SU-DHL-6 (cell line): ENCODE results near the gene LHFPL6.

Source experiments
- H2AFZ ChIP-seq: fragments of 200-600 bp; sonication (generic); 2 replicates; pipeline ENCODE4 v1.6.1; 2014; ENCODE audit warnings: low read depth, mild to moderate bottlenecking, moderate library complexity, mixed read lengths, antibody characterized with exemption, low read length; ENCODE audit not compliant: severe bottlenecking
- H3F3A ChIP-seq: fragments of 200-600 bp; shearing (Covaris generic); 2 replicates; pipeline ENCODE4 v1.6.0; 2016; ENCODE audit warnings: antibody characterized with exemption, mild to moderate bottlenecking; ENCODE audit not compliant: insufficient read depth
- H3K27ac ChIP-seq: fragments of 200-600 bp; sonication (generic); 2 replicates; pipeline ENCODE4 v1.5.1; 2016; ENCODE audit warnings: low read depth, mild to moderate bottlenecking, low read length, moderate library complexity, mixed read lengths
- H3K27me3 ChIP-seq: fragments of 200-600 bp; sonication (generic), shearing (Covaris generic); 2 replicates; pipeline ENCODE4 v1.6.0; 2014; ENCODE audit warnings: mild to moderate bottlenecking, low read length
- H3K36me3 ChIP-seq: fragments of 200-600 bp; sonication (generic); 2 replicates; pipeline ENCODE4 v1.6.1; 2014; ENCODE audit warnings: mild to moderate bottlenecking, low read length, mixed read lengths
- H3K4me2 ChIP-seq: fragments of 300-600, 200-600 bp; shearing (Covaris generic), sonication (generic); 2 replicates; pipeline ENCODE4 v1.6.0; 2014; ENCODE audit warnings: low read length, low read depth, mild to moderate bottlenecking; ENCODE audit not compliant: poor library complexity, severe bottlenecking
- H3K4me3 ChIP-seq: fragments of 200-600 bp; sonication (generic); 2 replicates; pipeline ENCODE4 v1.5.1; 2014; ENCODE audit warnings: antibody characterized with exemption, low read length, mild to moderate bottlenecking, mixed read lengths; ENCODE audit not compliant: insufficient read depth, poor library complexity, severe bottlenecking
- H3K79me2 ChIP-seq: fragments of 200-600 bp; sonication (generic); 2 replicates; pipeline ENCODE4 v1.6.1; 2014; ENCODE audit warnings: mild to moderate bottlenecking, low read length, moderate library complexity; ENCODE audit not compliant: insufficient read depth
- H3K9ac ChIP-seq: fragments of 200-600 bp; sonication (generic); 2 replicates; pipeline ENCODE4 v1.7.0; 2014; ENCODE audit warnings: mild to moderate bottlenecking, low read length
- H3K9me2 ChIP-seq: fragments of 200-600 bp; sonication (generic); replicated peaks from 2 replicates; pipeline ENCODE4 v1.6.1; 2014; ENCODE audit warnings: low read length; ENCODE audit not compliant: insufficient read depth
- H3K9me3 ChIP-seq: fragments of 200-600 bp; sonication (generic); 2 replicates; pipeline ENCODE4 v1.6.1; 2014; ENCODE audit warnings: low read length, mixed read lengths; ENCODE audit not compliant: insufficient read depth
- H4K20me1 ChIP-seq: fragments of 200-600 bp; sonication (generic); 2 replicates; pipeline ENCODE4 v1.6.1; 2014; ENCODE audit warnings: low read depth, mild to moderate bottlenecking, antibody characterized with exemption, low read length, moderate library complexity, mixed read lengths
- CTCF ChIP-seq: fragments of 200-600 bp; sonication (generic); IDR thresholded peaks from one replicate; pipeline ENCODE4 v1.5.1; 2017; ENCODE audit warnings: antibody characterized with exemption, mild to moderate bottlenecking, low read length, moderate library complexity; ENCODE audit not compliant: insufficient read depth, poor library complexity, severe bottlenecking
- EZH2phosphoT487 ChIP-seq: fragments of 200-600 bp; sonication (generic), shearing (Covaris generic); conservative IDR thresholded peaks from 2 replicates; pipeline ENCODE4 v1.6.1; 2018; ENCODE audit warnings: mild to moderate bottlenecking, antibody characterized with exemption, low read length, moderate library complexity, mixed read lengths

Gene LHFPL6

GRCh38 chr13:39419068-39419467 lies 183.9 kb downstream of the LHFPL6 start:
- TF ChIP-seq EZH2phosphoT487 = no peak
- no peak for TF ChIP-seq CTCF
- Histone ChIP-seq H3K27me3 (no peaks in the 10 kb centered on the region), H3K27ac (no peak overlapping the region), H3K9ac (no peak overlapping the region), H3F3A (no peaks in the 10 kb centered on the region), H3K79me2 (no peaks in the 10 kb centered on the region), H4K20me1 (no peaks in the 10 kb centered on the region), H3K4me3 (no peak overlapping the region), H3K36me3 (no peaks in the 10 kb centered on the region), H3K9me2 (no peaks in the 10 kb centered on the region), H3K4me2 (no peak overlapping the region), H2AFZ (no peak overlapping the region), H3K9me3 (no peaks in the 10 kb centered on the region)

GRCh38 chr13:39418424-39418823 lies 184.6 kb downstream of the LHFPL6 start:
- Histone ChIP-seq H3K4me3 (no peak overlapping the region), H3K36me3 (no peaks in the 10 kb centered on the region), H3K9me3 (no peaks in the 10 kb centered on the region), H3K9ac (no peak overlapping the region), H3F3A (no peaks in the 10 kb centered on the region), H4K20me1 (no peaks in the 10 kb centered on the region), H3K4me2 (no peak overlapping the region), H3K27ac (no peak overlapping the region), H2AFZ (no peak overlapping the region), H3K27me3 (no peaks in the 10 kb centered on the region), H3K79me2 (no peaks in the 10 kb centered on the region), H3K9me2 (no peaks in the 10 kb centered on the region)
- no peak for TF ChIP-seq CTCF
- TF ChIP-seq EZH2phosphoT487 = no peak

- Histone ChIP-seq H3K27me3 (no peaks in the 10 kb centered on the region), H2AFZ (no peak overlapping the region), H3K9me3 (no peaks in the 10 kb centered on the region), H3K27ac (no peak overlapping the region), H3K4me2 (no peak overlapping the region), H3K4me3 (no peak overlapping the region), H3K9me2 (no peaks in the 10 kb centered on the region), H3K79me2 (no peaks in the 10 kb centered on the region), H3F3A (no peaks in the 10 kb centered on the region), H3K36me3 (no peaks in the 10 kb centered on the region), H4K20me1 (no peaks in the 10 kb centered on the region), H3K9ac (no peak overlapping the region)
- TF ChIP-seq CTCF = no peak
- no peak for TF ChIP-seq EZH2phosphoT487
These were observed 185.3 kb downstream of the LHFPL6 start for GRCh38 chr13:39417643-39418042.

- no peaks in the 10 kb centered on the region for H3K36me3 ChIP-seq
- no peaks in the 10 kb centered on the region for H3F3A ChIP-seq
- H2AFZ ChIP-seq = no peak overlapping the region
- no peaks in the 10 kb centered on the region for H4K20me1 ChIP-seq
- H3K79me2 ChIP-seq = no peaks in the 10 kb centered on the region
- H3K4me2 ChIP-seq = no peak overlapping the region
- H3K4me3 ChIP-seq = no peak overlapping the region
- H3K9me3 ChIP-seq = no peaks in the 10 kb centered on the region
- no peak overlapping the region for H3K9ac ChIP-seq
- H3K27ac ChIP-seq = no peak overlapping the region
- H3K27me3 ChIP-seq = no peaks in the 10 kb centered on the region
- H3K9me2 ChIP-seq = no peaks in the 10 kb centered on the region
- no peak for TF ChIP-seq EZH2phosphoT487
- no peak for TF ChIP-seq CTCF
These were observed 185.9 kb downstream of the LHFPL6 start for GRCh38 chr13:39417131-39417530.
